ENCODE results near the gene CLSTN2.

GRCh38 chr3:139975594-139976365, 40.8 kb downstream of the CLSTN2 start:
- TF ChIP-seq, protein P1, sequence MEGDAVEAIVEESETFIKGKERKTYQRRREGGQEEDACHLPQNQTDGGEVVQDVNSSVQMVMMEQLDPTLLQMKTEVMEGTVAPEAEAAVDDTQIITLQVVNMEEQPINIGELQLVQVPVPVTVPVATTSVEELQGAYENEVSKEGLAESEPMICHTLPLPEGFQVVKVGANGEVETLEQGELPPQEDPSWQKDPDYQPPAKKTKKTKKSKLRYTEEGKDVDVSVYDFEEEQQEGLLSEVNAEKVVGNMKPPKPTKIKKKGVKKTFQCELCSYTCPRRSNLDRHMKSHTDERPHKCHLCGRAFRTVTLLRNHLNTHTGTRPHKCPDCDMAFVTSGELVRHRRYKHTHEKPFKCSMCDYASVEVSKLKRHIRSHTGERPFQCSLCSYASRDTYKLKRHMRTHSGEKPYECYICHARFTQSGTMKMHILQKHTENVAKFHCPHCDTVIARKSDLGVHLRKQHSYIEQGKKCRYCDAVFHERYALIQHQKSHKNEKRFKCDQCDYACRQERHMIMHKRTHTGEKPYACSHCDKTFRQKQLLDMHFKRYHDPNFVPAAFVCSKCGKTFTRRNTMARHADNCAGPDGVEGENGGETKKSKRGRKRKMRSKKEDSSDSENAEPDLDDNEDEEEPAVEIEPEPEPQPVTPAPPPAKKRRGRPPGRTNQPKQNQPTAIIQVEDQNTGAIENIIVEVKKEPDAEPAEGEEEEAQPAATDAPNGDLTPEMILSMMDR (conservative IDR thresholded peaks at IDR 0.05; ENCODE audit: low read depth, low read length), result no peak
- TF ChIP-seq EZH2 (IDR thresholded peaks at IDR 0.05; ENCODE audit: low read length, unreplicated experiment), result no peak

Data from PC-3 (cell line).